Cardiac muscle cell (in vitro differentiated cells and primary cell): ENCODE measurements around the gene CACNA2D4. TPM values are rescaled to one million over a fixed set of nuclear protein-coding genes. Genes with fewer than 3 reads are reported as not detected.

Source experiments
- DNase-seq, 2 donors: peaks; one replicate each; pipeline versions ENCODE4 v3.0.0 to v3.0.0-alpha.2; 2010 to 2017; ENCODE audit warnings: low read depth in 1 of 2, low spot score in 1 of 2
- H3K27ac ChIP-seq: fragments of 200-600 bp; sonication (generic); 2 replicates; pipeline ENCODE4 v1.5.1; 2016
- H3K27me3 ChIP-seq: fragments of 200-600 bp; sonication (generic); 2 replicates; pipeline ENCODE4 v1.6.0; 2016; ENCODE audit warnings: control low read depth
- H3K36me3 ChIP-seq: fragments of 200-600 bp; sonication (generic); 2 replicates; pipeline ENCODE4 v1.5.1; 2016; ENCODE audit warnings: control low read depth
- H3K4me1 ChIP-seq: fragments of 200-600 bp; sonication (generic); 2 replicates; pipeline ENCODE4 v1.8.1; 2017; ENCODE audit warnings: low read depth, mild to moderate bottlenecking, mixed run types
- H3K4me3 ChIP-seq: fragments of 200-600 bp; sonication (generic); 2 replicates; pipeline ENCODE4 v1.5.1; 2016; ENCODE audit warnings: mild to moderate bottlenecking
- H3K9me3 ChIP-seq: fragments of 200-600 bp; sonication (generic); 2 replicates; pipeline ENCODE4 v1.5.1; 2017; ENCODE audit warnings: low read depth, mild to moderate bottlenecking, control low read depth
- polyA plus RNA-seq: library from polyadenylated mRNA; unstranded; fragments of >200 nt; fragmentation: Nextera tagmentation; extraction: Ambion mirVana; gene quantifications from 2 replicates; pipeline ENCODE4 v1.2.1, GENCODE V29; 2016
- total RNA-seq: library from RNA; depleted of rRNA; stranded (reverse); fragments of >200 nt; gene quantifications from 2 replicates; pipeline ENCODE4 v1.2.3, GENCODE V29; 2016
- TF ChIP-seq, protein P1 (sequence below): IDR thresholded peaks from 2 replicates; pipeline ENCODE4 v1.5.1; 2012; ENCODE audit warnings: low read depth, mild to moderate bottlenecking, low read length

Gene CACNA2D4
- total and polyA plus RNA-seq, 2 experiments from 2014 or later: 0.39 to 1.3 TPM

DNA sequence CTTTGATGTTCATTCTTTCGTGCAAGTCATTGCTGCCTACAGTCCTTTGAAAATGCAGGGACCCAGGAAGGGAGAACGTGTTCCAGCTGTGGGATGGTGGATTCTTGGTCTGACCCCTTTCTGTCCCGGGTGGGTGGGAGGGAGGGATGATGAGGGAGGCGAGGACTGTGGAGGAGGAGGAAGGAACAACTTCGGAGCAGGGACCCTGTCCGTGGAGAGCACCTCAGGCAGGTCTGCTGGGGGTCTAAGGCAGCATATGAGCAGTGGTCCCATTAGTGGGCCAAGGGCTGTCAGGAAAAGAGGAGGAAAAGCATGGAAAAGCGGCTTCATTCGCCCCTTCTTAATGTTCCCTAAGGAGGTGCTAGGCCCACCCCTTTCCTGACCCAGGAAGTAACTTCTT is 36.0 kb downstream of the CACNA2D4 start:
- Histone ChIP-seq H3K4me3 (no peak overlapping the region), H3K27me3 (no peaks in the 10 kb centered on the region), H3K36me3 (no peaks in the 10 kb centered on the region), H3K9me3 (no peaks in the 10 kb centered on the region), H3K27ac (no peak overlapping the region), H3K4me1 (no peaks in the 10 kb centered on the region)
- DNase-seq: no peak
- TF ChIP-seq, protein P1, sequence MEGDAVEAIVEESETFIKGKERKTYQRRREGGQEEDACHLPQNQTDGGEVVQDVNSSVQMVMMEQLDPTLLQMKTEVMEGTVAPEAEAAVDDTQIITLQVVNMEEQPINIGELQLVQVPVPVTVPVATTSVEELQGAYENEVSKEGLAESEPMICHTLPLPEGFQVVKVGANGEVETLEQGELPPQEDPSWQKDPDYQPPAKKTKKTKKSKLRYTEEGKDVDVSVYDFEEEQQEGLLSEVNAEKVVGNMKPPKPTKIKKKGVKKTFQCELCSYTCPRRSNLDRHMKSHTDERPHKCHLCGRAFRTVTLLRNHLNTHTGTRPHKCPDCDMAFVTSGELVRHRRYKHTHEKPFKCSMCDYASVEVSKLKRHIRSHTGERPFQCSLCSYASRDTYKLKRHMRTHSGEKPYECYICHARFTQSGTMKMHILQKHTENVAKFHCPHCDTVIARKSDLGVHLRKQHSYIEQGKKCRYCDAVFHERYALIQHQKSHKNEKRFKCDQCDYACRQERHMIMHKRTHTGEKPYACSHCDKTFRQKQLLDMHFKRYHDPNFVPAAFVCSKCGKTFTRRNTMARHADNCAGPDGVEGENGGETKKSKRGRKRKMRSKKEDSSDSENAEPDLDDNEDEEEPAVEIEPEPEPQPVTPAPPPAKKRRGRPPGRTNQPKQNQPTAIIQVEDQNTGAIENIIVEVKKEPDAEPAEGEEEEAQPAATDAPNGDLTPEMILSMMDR: no peak

DNA sequence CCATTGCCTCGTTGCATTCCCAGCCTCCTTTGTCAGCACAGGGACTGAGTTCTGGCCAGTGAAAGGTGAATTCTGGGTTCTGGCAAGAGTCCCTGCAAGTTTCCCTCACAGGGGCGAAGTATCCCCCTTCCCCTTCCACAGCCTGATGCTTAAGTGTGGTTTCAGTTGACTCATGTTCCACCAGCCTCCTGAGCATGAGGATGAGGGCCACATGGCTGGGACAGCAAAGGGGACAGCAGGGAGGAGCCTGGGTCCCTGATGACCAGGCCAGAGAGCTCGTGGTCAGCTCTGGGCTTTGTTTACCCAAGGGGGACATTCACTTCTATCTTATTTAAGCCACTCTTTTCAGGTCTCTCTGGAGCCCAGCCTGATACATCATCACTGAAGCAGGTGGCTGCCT is 36.5 kb downstream of the CACNA2D4 start:
- Histone ChIP-seq H3K4me3 (no peak overlapping the region), H3K4me1 (no peaks in the 10 kb centered on the region), H3K36me3 (no peaks in the 10 kb centered on the region), H3K9me3 (no peaks in the 10 kb centered on the region), H3K27ac (no peak overlapping the region), H3K27me3 (no peaks in the 10 kb centered on the region)
- TF ChIP-seq, protein P1: no peak
- no peak for DNase-seq

DNA sequence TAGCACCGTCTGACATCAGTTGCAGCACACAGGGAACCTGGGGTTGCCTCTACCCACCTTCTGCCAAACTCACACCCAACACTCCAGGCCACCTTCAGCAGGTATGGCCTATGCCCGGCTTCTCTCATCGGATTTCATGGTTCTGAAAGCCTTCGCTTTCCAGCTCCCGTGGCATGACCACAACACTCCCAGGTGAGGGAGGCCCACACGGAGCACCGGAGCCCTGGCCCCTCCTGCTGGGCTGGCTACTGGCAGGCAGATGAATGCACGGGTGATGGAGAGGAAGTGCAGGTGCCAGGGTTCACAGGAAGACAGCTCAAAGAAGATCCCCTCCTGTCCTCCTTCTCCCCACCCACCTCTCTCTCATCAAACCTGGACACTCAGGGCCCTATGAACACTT is 37.2 kb downstream of the CACNA2D4 start:
- H3K36me3 ChIP-seq: no peaks in the 10 kb centered on the region
- H3K4me3 ChIP-seq: no peak overlapping the region
- no peaks in the 10 kb centered on the region for H3K4me1 ChIP-seq
- no peak overlapping the region for H3K27ac ChIP-seq
- H3K27me3 ChIP-seq: no peaks in the 10 kb centered on the region
- H3K9me3 ChIP-seq: no peaks in the 10 kb centered on the region
- TF ChIP-seq, protein P1: no peak
- DNase-seq: no peak

DNA sequence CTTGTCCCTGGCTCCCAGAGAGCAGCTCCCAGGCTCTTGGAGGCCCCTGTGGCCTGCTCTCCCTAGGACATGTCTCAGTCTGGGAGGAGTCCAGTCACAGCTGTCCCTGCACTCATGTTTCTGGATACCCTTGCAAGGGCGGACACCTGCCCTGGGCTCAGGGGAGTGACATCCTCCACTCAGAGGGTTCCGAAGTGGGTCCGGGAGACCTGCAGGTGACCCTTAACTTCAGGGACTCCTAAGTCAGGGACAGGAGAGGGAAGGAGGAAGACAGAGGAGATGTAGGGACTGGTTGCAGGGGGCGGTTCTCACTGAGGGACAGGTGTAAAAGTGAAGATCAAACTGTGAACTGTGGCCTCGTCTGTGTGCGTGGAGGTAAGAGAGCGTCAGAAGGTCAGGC is 37.6 kb downstream of the CACNA2D4 start:
- Histone ChIP-seq H3K9me3 (no peaks in the 10 kb centered on the region), H3K4me3 (no peak overlapping the region), H3K27me3 (no peaks in the 10 kb centered on the region), H3K27ac (no peak overlapping the region), H3K4me1 (no peaks in the 10 kb centered on the region), H3K36me3 (no peaks in the 10 kb centered on the region)
- DNase-seq: no peak
- TF ChIP-seq, protein P1: no peak

DNA sequence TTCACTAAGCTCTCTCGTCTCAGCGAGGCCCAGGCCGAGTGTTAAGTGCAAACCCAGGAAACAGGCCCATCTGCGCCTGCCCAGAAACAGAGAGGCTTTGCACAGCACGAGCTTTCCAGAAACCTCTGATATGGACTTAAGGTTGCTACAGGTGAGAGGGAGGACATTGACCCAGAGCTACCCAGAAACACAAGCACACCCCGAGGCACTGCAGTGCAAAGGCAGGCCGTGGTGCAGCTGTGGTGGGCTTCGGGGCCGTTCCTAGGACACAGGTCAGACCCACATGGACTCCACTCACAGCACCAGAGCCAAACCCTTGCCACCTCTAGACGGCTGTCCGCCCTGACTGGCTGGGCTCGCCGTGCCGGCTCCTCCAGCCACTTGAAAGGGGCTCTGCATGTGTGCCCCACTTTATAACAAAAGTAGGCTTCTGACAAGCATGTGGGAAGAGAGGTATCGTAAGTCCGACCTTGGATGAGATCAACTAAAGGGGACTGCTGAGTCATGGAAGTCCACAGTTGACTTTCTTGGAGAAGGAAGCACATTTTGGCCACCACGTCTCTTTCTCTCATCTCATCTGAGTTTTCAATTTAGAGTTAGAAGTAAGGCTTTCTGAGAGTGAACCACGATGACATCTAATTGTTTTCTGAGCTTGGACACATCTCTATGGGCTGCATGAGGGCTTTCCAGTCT is 38.2 kb downstream of the CACNA2D4 start:
- H3K9me3 ChIP-seq: no peaks in the 10 kb centered on the region
- H3K4me3 ChIP-seq: no peak overlapping the region
- no peaks in the 10 kb centered on the region for H3K27me3 ChIP-seq
- no peaks in the 10 kb centered on the region for H3K4me1 ChIP-seq
- TF ChIP-seq, protein P1: no peak
- no peaks in the 10 kb centered on the region for H3K36me3 ChIP-seq
- DNase-seq: no peak
- H3K27ac ChIP-seq: no peak overlapping the region
